ENCODE measurements around the gene HDAC7. TPM values are rescaled to one million over a fixed set of nuclear protein-coding genes. Genes with fewer than 3 reads are reported as not detected.

The HDAC7 gene
- total RNA-seq, 4 donors from 2014 or later, result 55.9 to 96.5 (median 59.4) TPM

DNA sequence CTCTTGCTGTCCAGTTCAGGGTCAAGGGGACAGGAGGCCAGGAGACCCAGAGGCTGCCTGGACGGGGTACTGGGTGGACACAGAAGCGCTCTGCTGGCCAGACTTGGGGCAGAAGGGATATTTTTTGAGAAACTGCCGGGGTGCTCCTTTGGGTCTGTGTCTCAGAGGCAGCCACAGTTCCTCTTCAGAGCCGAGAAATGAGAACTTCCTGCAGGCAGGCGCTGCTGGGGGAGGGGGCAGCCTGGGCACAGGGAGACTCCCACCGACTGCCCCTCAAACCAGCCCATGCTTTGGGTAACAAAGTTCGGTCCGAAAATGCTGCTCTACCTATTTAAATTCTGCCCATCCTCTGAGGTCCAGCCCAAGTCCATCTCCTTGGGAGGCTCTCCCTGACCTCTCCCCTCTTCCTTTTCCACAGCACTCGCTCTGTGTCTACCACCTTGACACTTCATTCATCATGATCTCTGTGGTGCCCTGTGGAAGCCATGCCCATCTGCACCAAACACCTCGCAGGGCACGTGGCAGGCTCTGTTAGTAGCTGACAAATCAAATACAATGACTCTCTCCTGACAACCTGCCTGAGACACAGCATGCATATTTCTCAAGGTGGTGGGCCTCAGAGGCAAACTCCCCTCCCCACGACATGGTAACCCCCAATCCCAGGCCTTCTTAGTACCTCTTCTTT lies 16.4 kb downstream of the HDAC7 start:
- ATAC-seq, result no peak
- H3K27me3 ChIP-seq, result no peaks in the 10 kb centered on the region
- WGBS, 2 donors (ENCODE audit: low coverage in 1 of 2), result 26 to 54% methylated on average over 5 to 8 of the region's 12 CpGs
- TF ChIP-seq POLR2AphosphoS5 (IDR thresholded peaks at IDR 0.05) (no peak), POLR2A (IDR thresholded peaks at IDR 0.05) (no peak), EP300 (IDR thresholded peaks at IDR 0.05) (no peak)
- TF ChIP-seq, protein P1, sequence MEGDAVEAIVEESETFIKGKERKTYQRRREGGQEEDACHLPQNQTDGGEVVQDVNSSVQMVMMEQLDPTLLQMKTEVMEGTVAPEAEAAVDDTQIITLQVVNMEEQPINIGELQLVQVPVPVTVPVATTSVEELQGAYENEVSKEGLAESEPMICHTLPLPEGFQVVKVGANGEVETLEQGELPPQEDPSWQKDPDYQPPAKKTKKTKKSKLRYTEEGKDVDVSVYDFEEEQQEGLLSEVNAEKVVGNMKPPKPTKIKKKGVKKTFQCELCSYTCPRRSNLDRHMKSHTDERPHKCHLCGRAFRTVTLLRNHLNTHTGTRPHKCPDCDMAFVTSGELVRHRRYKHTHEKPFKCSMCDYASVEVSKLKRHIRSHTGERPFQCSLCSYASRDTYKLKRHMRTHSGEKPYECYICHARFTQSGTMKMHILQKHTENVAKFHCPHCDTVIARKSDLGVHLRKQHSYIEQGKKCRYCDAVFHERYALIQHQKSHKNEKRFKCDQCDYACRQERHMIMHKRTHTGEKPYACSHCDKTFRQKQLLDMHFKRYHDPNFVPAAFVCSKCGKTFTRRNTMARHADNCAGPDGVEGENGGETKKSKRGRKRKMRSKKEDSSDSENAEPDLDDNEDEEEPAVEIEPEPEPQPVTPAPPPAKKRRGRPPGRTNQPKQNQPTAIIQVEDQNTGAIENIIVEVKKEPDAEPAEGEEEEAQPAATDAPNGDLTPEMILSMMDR (IDR thresholded peaks at IDR 0.05), result no peak
- H3K4me1 ChIP-seq, result peaks cover 39 to 100% (median 100%) of the 10 kb centered on the region in 3 donors
- no peak overlapping the region for H3K4me3 ChIP-seq
- H3K9me3 ChIP-seq, result no peaks in the 10 kb centered on the region
- peaks cover 0 to 12% of the 10 kb centered on the region in 2 donors for H3K36me3 ChIP-seq
- peak overlapping the region in 3 of 4 donors; percentile 68 to 99 (median 94) for H3K27ac ChIP-seq

DNA sequence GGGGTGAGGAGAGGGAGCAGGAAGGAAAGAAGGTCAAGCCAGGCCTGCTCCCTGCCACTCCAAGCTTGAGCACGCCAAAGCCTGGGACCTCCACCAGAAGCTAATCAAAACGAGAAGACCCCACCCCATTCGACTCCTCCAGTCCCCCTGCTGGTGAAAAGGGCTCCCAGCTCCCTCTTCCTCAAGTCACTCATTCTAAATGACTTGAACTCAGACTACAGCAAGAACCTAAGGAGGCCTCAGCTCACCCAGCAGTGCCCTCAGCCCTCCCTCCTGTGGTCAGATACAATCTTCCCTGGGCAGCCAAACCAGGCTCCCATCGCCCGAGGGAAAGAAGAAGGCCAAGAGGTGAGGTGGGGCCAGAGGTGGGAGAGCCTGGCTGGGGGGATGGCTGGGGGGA lies 17.4 kb downstream of the HDAC7 start:
- no peak overlapping the region for H3K4me3 ChIP-seq
- H3K27ac ChIP-seq, result peak overlapping the region; percentile 7 to 99 (median 81)
- no peaks in the 10 kb centered on the region for H3K27me3 ChIP-seq
- no peaks in the 10 kb centered on the region for H3K9me3 ChIP-seq
- peaks cover 0 to 22% of the 10 kb centered on the region in 2 donors for H3K36me3 ChIP-seq
- WGBS, 2 donors (ENCODE audit: low coverage in 1 of 2), result 20 to 42% methylated on average over 1 to 2 of the region's 5 CpGs
- TF ChIP-seq POLR2AphosphoS5 (IDR thresholded peaks at IDR 0.05) (no peak), POLR2A (IDR thresholded peaks at IDR 0.05) (no peak), EP300 (IDR thresholded peaks at IDR 0.05) (no peak)
- TF ChIP-seq, protein P1 (IDR thresholded peaks at IDR 0.05), result no peak
- ATAC-seq, result no peak
- H3K4me1 ChIP-seq, result peaks cover 28 to 100% (median 92%) of the 10 kb centered on the region in 3 donors

DNA sequence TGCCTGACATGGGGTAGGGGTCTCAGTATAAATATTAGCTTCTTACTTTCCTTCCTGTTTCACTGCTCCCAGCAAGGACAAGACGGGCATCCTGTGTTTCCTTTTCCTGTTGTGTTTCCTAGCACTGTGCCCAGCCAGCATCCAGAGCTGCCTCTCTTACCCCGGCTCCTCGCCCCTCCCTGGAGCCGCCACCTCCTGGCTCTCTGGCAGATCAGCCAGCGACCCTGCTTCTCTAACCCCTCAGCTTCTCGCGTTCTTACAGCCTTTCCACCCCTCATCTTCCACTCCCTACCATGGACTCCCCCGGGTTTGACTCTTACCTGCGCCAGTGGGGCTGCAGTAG lies 17.8 kb downstream of the HDAC7 start:
- H3K9me3 ChIP-seq, result no peaks in the 10 kb centered on the region
- H3K36me3 ChIP-seq, result peaks cover 0 to 26% of the 10 kb centered on the region in 2 donors
- WGBS, 2 donors (ENCODE audit: low coverage in 1 of 2), result 59% methylated on average over 5 of the region's 9 CpGs; no CpG with 5 or more reads in 1 of the 2 donors
- H3K4me1 ChIP-seq, result peaks cover 27 to 97% (median 87%) of the 10 kb centered on the region in 3 donors
- peak overlapping the region; percentile 7 to 99 (median 81) for H3K27ac ChIP-seq
- H3K27me3 ChIP-seq, result no peaks in the 10 kb centered on the region
- H3K4me3 ChIP-seq, result no peak overlapping the region
- ATAC-seq, result no peak
- TF ChIP-seq POLR2A (IDR thresholded peaks at IDR 0.05) (no peak), POLR2AphosphoS5 (IDR thresholded peaks at IDR 0.05) (no peak), EP300 (IDR thresholded peaks at IDR 0.05) (no peak)
- TF ChIP-seq, protein P1 (IDR thresholded peaks at IDR 0.05), result no peak

DNA sequence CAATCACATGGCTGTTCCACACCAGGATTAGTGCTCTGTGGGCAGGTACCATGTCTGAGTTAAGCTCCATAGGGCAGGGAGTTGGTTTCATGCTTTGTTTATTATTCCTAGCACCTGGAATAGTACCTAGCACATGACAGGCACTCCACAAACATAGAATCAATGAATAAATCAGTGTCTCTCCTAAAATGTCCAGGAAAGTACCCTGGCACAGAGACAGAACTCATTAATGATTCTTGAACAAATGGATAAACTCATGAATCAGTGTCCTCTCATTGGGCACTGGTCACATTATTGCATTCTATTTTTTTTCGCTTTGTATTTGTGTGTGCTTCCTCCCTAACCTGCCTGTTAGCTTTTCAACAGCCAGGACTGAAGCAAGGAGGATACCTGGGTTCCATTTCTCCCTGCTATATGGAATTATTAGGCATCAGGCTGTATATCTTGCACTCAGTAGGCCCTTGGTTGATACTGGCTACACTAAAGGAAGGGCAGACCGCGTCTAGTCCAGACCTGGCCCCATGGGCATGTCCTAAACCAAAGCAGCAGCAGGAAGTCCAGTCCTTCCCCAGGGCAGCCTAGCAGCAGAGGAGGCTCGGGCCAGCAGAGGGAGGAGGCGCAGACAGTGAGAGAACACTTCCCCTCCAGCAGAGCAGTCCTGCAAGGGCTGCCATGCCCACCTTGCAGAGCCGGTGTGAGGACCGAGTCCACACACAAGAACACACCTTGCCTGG lies 18.4 kb downstream of the HDAC7 start:
- Histone ChIP-seq H3K27ac (peak overlapping the region in 3 of 4 donors; percentile 68 to 99 (median 94)), H3K9me3 (no peaks in the 10 kb centered on the region), H3K36me3 (peaks cover 0 to 32% of the 10 kb centered on the region in 2 donors), H3K4me3 (no peak overlapping the region), H3K4me1 (peaks cover 27 to 92% (median 82%) of the 10 kb centered on the region in 3 donors), H3K27me3 (no peaks in the 10 kb centered on the region)
- no peak for TF ChIP-seq POLR2A (IDR thresholded peaks at IDR 0.05)
- TF ChIP-seq, protein P1 (IDR thresholded peaks at IDR 0.05), result peak in 3 of 4 experiments; percentile 34 to 49 (median 42)
- no peak for ATAC-seq
- 63 to 71% methylated on average over 1 to 3 of the region's 7 CpGs for WGBS, 2 donors (ENCODE audit: low coverage in 1 of 2)
